ENCODE measurements around the gene TTC36. TPM values are rescaled to one million over a fixed set of nuclear protein-coding genes. Genes with fewer than 3 reads are reported as not detected.

Gene TTC36
- total and polyA plus RNA-seq, 9 of the 15 experiments (the other 6 are each of a cell fraction or from before 2014, with no cell fraction given), result 0.22 to 0.23 TPM; not detected in 7

- TF ChIP-seq ZBTB43 (CRISPR knock-in tag; IDR thresholded peaks at IDR 0.05), result peak; percentile 45; the same call in 1 of the 2 replicates
- TF ChIP-seq RNF2 (IDR thresholded peaks at IDR 0.05), result peak; percentile 69
- peak; percentile 23; the same call in 1 of the 2 replicates for TF ChIP-seq CHD2 (IDR thresholded peaks at IDR 0.05; ENCODE audit: low read depth, low read length)
- peak; percentile 32 to 75; a peak in 3 of 4 replicates for TF ChIP-seq SIN3A (IDR thresholded peaks at IDR 0.05; ENCODE audit: borderline replicate concordance in 2 of 2, control insufficient read depth in 1 of 2, low read depth in 2 of 2, low read length in 2 of 2)
- TF ChIP-seq ZC3H4 (CRISPR knock-in tag; IDR thresholded peaks at IDR 0.05; ENCODE audit: borderline replicate concordance), result peak; percentile 40; the same call in 1 of the 2 replicates
- TF ChIP-seq SP1 (CRISPR knock-in tag; IDR thresholded peaks at IDR 0.05), result peak; percentile 38; the same call in 1 of the 2 replicates
- peak in 1 of 2 experiments; percentile 92; a peak in 2 of 4 replicates for TF ChIP-seq ZMIZ1 (IDR thresholded peaks at IDR 0.05; ENCODE audit: low read depth in 2 of 2, low read length in 2 of 2)
- 0 out of 2 replicates have a peak, but pooled peaks have one; percentile 43 for TF ChIP-seq POLR2AphosphoS5 (IDR thresholded peaks at IDR 0.05; ENCODE audit: control insufficient read depth, insufficient read depth, low read depth, low read length)
- 0 out of 2 replicates have a peak, but pooled peaks have one; percentile 41 for TF ChIP-seq TGIF2 (CRISPR knock-in tag; IDR thresholded peaks at IDR 0.05)
- TF ChIP-seq ETS2 (tag; IDR thresholded peaks at IDR 0.05; ENCODE audit: borderline replicate concordance, poor library complexity, severe bottlenecking), result no peak
- TF ChIP-seq TBL1XR1 (IDR thresholded peaks at IDR 0.05; ENCODE audit: low read length in 2 of 2), result no peak
- peak; percentile 64 for TF ChIP-seq U2AF1 (optimal IDR thresholded peaks at IDR 0.05; ENCODE audit: low read depth, low read length)
- no peak for TF ChIP-seq XRCC5 (IDR thresholded peaks at IDR 0.05; ENCODE audit: low read depth, low read length)
- 0 out of 2 replicates have a peak, but pooled peaks have one; percentile 36 for TF ChIP-seq HDGF (IDR thresholded peaks at IDR 0.05)
- no peak for TF ChIP-seq EWSR1 (IDR thresholded peaks at IDR 0.05; ENCODE audit: borderline replicate concordance, low read depth, partially characterized antibody)
- TF ChIP-seq JUNB (CRISPR knock-in tag; conservative IDR thresholded peaks at IDR 0.05), result no peak
- TF ChIP-seq ZNF282 (CRISPR knock-in tag; IDR thresholded peaks at IDR 0.05), result 0 out of 2 replicates have a peak, but pooled peaks have one; percentile 71
- 0 out of 2 replicates have a peak, but pooled peaks have one; percentile 28 for TF ChIP-seq GMEB1 (CRISPR knock-in tag; IDR thresholded peaks at IDR 0.05)
- peak; percentile 75; the same call in 1 of the 2 replicates for TF ChIP-seq NR2C2 (CRISPR knock-in tag; IDR thresholded peaks at IDR 0.05)
- peak; percentile 61 for TF ChIP-seq NR2C2 (tag; IDR thresholded peaks at IDR 0.05)
Measured at GRCh38 chr11:118530683-118531596, 3.7 kb downstream of the TTC36 start, which contains the start of gene TMEM25 (continued).
